ENCODE results near the gene RAN. TPM values are rescaled to one million over a fixed set of nuclear protein-coding genes. Genes with fewer than 3 reads are reported as not detected.
A peak's percentile ranks its signal among the peaks of the same experiment; 100 is the strongest.

The RAN gene
- total RNA-seq, 1 donor from 2014 or later: 73.7 TPM

GRCh38 chr12:130835011-130835410, 36.9 kb upstream of the RAN start:
- peak in 1 of 2 donors; percentile 47 for DNase-seq (ENCODE audit: low spot score in 2 of 2)
- peaks cover 5 to 6% of the 10 kb centered on the region in 2 donors for H3K4me1 ChIP-seq
- intact Hi-C loops (cut with DNase I): no loop called here
- H3K27me3 ChIP-seq: no peaks in the 10 kb centered on the region
- no peak overlapping the region for H3K4me3 ChIP-seq
- TF ChIP-seq CTCF (IDR thresholded peaks at IDR 0.05): no peak
- H3K36me3 ChIP-seq: no peaks in the 10 kb centered on the region
- no peak overlapping the region for H3K27ac ChIP-seq
- no peaks in the 10 kb centered on the region for H3K9me3 ChIP-seq

GRCh38 chr12:130835436-130835835, 36.4 kb upstream of the RAN start:
- H3K9me3 ChIP-seq: no peaks in the 10 kb centered on the region
- H3K4me1 ChIP-seq: peaks cover 5 to 8% of the 10 kb centered on the region in 2 donors
- H3K27me3 ChIP-seq: no peaks in the 10 kb centered on the region
- H3K4me3 ChIP-seq: no peak overlapping the region
- intact Hi-C loops (cut with DNase I): no loop called here
- no peak for DNase-seq (ENCODE audit: low spot score in 2 of 2)
- no peak overlapping the region for H3K27ac ChIP-seq
- H3K36me3 ChIP-seq: no peaks in the 10 kb centered on the region
- no peak for TF ChIP-seq CTCF (IDR thresholded peaks at IDR 0.05)

GRCh38 chr12:130838284-130838950, 33.4 kb upstream of the RAN start:
- no peaks in the 10 kb centered on the region for H3K27me3 ChIP-seq
- no peaks in the 10 kb centered on the region for H3K36me3 ChIP-seq
- H3K9me3 ChIP-seq: no peaks in the 10 kb centered on the region
- peak overlapping the region; percentile 93 to 100 for H3K4me3 ChIP-seq
- intact Hi-C loops (cut with DNase I): loop anchor here (2.0 kb wide), 1 partner anchor 20 kb away; no protein-coding TSS in a partner anchor
- peaks cover 5 to 8% of the 10 kb centered on the region in 2 donors for H3K4me1 ChIP-seq
- peak overlapping the region; percentile 64 to 75 for H3K27ac ChIP-seq
- peak in 1 of 2 donors; percentile 68 for DNase-seq (ENCODE audit: low spot score in 2 of 2)
- no peak for TF ChIP-seq CTCF (IDR thresholded peaks at IDR 0.05)

- Histone ChIP-seq H3K4me1 (peaks cover 5 to 8% of the 10 kb centered on the region in 2 donors), H3K4me3 (peak within 1 kb of the TSS; percentile 93 to 100), H3K27ac (peak within 1 kb of the TSS; percentile 64 to 75), H3K27me3 (no peaks in the 10 kb centered on the region), H3K9me3 (no peaks in the 10 kb centered on the region), H3K36me3 (no peaks in the 10 kb centered on the region)
- TF ChIP-seq CTCF (IDR thresholded peaks at IDR 0.05): peak in 2 of 3 experiments; percentile 29 to 30
- intact Hi-C loops (cut with DNase I): loop anchor here (1.0 to 2.0 kb wide), 2 partner anchors 20 to 32 kb away; no protein-coding TSS in a partner anchor
- DNase-seq (ENCODE audit: low spot score in 2 of 2): peak; percentile 31 to 92
Observed at GRCh38 chr12:130838951-130839769, 32.7 kb upstream of the RAN start, which contains the start of gene STX2. Gene STX2 (minus strand): TSS chr12:130839250. CDS start chr12:130839099, 151 bp downstream.

GRCh38 chr12:130839770-130840404, 32.0 kb upstream of the RAN start:
- Histone ChIP-seq H3K27me3 (no peaks in the 10 kb centered on the region), H3K4me1 (peaks cover 5 to 8% of the 10 kb centered on the region in 2 donors), H3K9me3 (no peaks in the 10 kb centered on the region), H3K27ac (no peak overlapping the region), H3K4me3 (peak overlapping the region; percentile 93 to 100), H3K36me3 (no peaks in the 10 kb centered on the region)
- no peak for TF ChIP-seq CTCF (IDR thresholded peaks at IDR 0.05)
- intact Hi-C loops (cut with DNase I): loop anchor here (1.0 to 2.0 kb wide), 2 partner anchors 21 to 31 kb away; no protein-coding TSS in a partner anchor
- DNase-seq (ENCODE audit: low spot score in 2 of 2): peak in 1 of 2 donors; percentile 40

All from ascending aorta (tissue), 2 donors.